Measurements from ENCODE around the gene LRRC3B. TPM values are rescaled to one million over a fixed set of nuclear protein-coding genes. Genes with fewer than 3 reads are reported as not detected.

The LRRC3B gene
- total RNA-seq, 1 donor from 2014 or later: 0.54 TPM

GRCh38 chr3:26647078-26647477, 24.5 kb downstream of the LRRC3B start:
- no peaks in the 10 kb centered on the region for H3K36me3 Mint-ChIP-seq (ENCODE audit: low read depth)
- H3K4me1 Mint-ChIP-seq: peaks cover 4% of the 10 kb centered on the region
- no peak overlapping the region for H3K27ac Mint-ChIP-seq (ENCODE audit: unreplicated experiment)
- H3K4me3 Mint-ChIP-seq: no peak overlapping the region
- no peaks in the 10 kb centered on the region for H3K9me3 Mint-ChIP-seq
- DNase-seq (ENCODE audit: low read depth, low spot score): no peak
- no peaks in the 10 kb centered on the region for H3K27me3 Mint-ChIP-seq (ENCODE audit: low read depth)
- no peak for TF ChIP-seq CTCF (conservative IDR thresholded peaks at IDR 0.05)

GRCh38 chr3:26648461-26648860, 25.9 kb downstream of the LRRC3B start:
- Mint-ChIP-seq H3K36me3 (ENCODE audit: low read depth) (no peaks in the 10 kb centered on the region), H3K9me3 (no peaks in the 10 kb centered on the region), H3K4me3 (no peak overlapping the region), H3K4me1 (peaks cover 4% of the 10 kb centered on the region), H3K27ac (ENCODE audit: unreplicated experiment) (no peak overlapping the region), H3K27me3 (ENCODE audit: low read depth) (no peaks in the 10 kb centered on the region)
- TF ChIP-seq CTCF (conservative IDR thresholded peaks at IDR 0.05): no peak
- no peak for DNase-seq (ENCODE audit: low read depth, low spot score)

- H3K36me3 Mint-ChIP-seq (ENCODE audit: low read depth): no peaks in the 10 kb centered on the region
- H3K9me3 Mint-ChIP-seq: no peaks in the 10 kb centered on the region
- no peak overlapping the region for H3K27ac Mint-ChIP-seq (ENCODE audit: unreplicated experiment)
- no peak for TF ChIP-seq CTCF (conservative IDR thresholded peaks at IDR 0.05)
- H3K4me3 Mint-ChIP-seq: no peak overlapping the region
- no peaks in the 10 kb centered on the region for H3K27me3 Mint-ChIP-seq (ENCODE audit: low read depth)
- no peak for DNase-seq (ENCODE audit: low read depth, low spot score)
- H3K4me1 Mint-ChIP-seq: peaks cover 4% of the 10 kb centered on the region
Observed at GRCh38 chr3:26652164-26652563, 29.6 kb downstream of the LRRC3B start.

- no peak overlapping the region for H3K4me3 Mint-ChIP-seq
- DNase-seq (ENCODE audit: low read depth, low spot score): no peak
- H3K4me1 Mint-ChIP-seq: no peaks in the 10 kb centered on the region
- no peak overlapping the region for H3K27ac Mint-ChIP-seq (ENCODE audit: unreplicated experiment)
- H3K9me3 Mint-ChIP-seq: no peaks in the 10 kb centered on the region
- H3K36me3 Mint-ChIP-seq (ENCODE audit: low read depth): no peaks in the 10 kb centered on the region
- no peaks in the 10 kb centered on the region for H3K27me3 Mint-ChIP-seq (ENCODE audit: low read depth)
- TF ChIP-seq CTCF (conservative IDR thresholded peaks at IDR 0.05): no peak
Observed at GRCh38 chr3:26653811-26654425, 31.3 kb downstream of the LRRC3B start.

- Mint-ChIP-seq H3K27me3 (ENCODE audit: low read depth) (no peaks in the 10 kb centered on the region), H3K36me3 (ENCODE audit: low read depth) (no peaks in the 10 kb centered on the region), H3K4me3 (no peak overlapping the region), H3K9me3 (no peaks in the 10 kb centered on the region), H3K27ac (ENCODE audit: unreplicated experiment) (no peak overlapping the region), H3K4me1 (no peaks in the 10 kb centered on the region)
- no peak for TF ChIP-seq CTCF (conservative IDR thresholded peaks at IDR 0.05)
- DNase-seq (ENCODE audit: low read depth, low spot score): no peak
Observed at GRCh38 chr3:26655231-26655630, 32.7 kb downstream of the LRRC3B start.
